ENCODE measurements around the gene ZNF536.

The ZNF536 gene

GRCh38 chr19:30362156-30362754 lies 9.9 kb upstream of the ZNF536 start:
- no peak for TF ChIP-seq CTCF (IDR thresholded peaks at IDR 0.05; ENCODE audit: borderline replicate concordance, insufficient read depth, low read depth, low read length)
- no peak overlapping the region for H3K4me3 ChIP-seq (ENCODE audit: low read depth, low read length)

GRCh38 chr19:30363073-30363472 lies 9.1 kb upstream of the ZNF536 start:
- no peak for TF ChIP-seq CTCF (IDR thresholded peaks at IDR 0.05; ENCODE audit: borderline replicate concordance, insufficient read depth, low read depth, low read length)
- H3K4me3 ChIP-seq (ENCODE audit: low read depth, low read length), result no peak overlapping the region

GRCh38 chr19:30364866-30365800 lies 7.1 kb upstream of the ZNF536 start:
- TF ChIP-seq CTCF (IDR thresholded peaks at IDR 0.05; ENCODE audit: borderline replicate concordance, insufficient read depth, low read depth, low read length), result no peak
- H3K4me3 ChIP-seq (ENCODE audit: low read depth, low read length), result no peak overlapping the region

DNA sequence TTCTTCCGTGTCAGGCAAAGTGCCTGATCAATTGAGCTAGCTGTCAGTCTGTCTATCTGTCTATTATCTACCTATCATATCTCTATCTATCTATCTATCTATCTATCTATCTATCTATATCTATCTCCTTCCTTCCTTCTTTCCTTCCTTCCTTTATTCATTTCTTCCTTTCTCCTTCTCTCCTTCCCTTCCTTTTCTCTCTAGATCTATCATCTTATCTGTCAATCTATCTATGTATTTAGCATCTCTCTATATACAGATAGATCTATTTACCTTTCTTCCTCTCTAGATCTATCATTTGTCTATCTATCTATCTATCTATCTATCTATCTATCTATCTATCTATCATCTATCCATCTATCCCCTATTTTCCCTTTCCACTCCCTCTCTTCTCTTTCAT lies 5.9 kb upstream of the ZNF536 start:
- H3K4me3 ChIP-seq (ENCODE audit: low read depth, low read length), result no peak overlapping the region
- TF ChIP-seq CTCF (IDR thresholded peaks at IDR 0.05; ENCODE audit: borderline replicate concordance, insufficient read depth, low read depth, low read length), result no peak

GRCh38 chr19:30367006-30367405 lies 5.2 kb upstream of the ZNF536 start:
- no peak overlapping the region for H3K4me3 ChIP-seq (ENCODE audit: low read depth, low read length)
- TF ChIP-seq CTCF (IDR thresholded peaks at IDR 0.05; ENCODE audit: borderline replicate concordance, insufficient read depth, low read depth, low read length), result no peak

GRCh38 chr19:30367421-30367820 lies 4.8 kb upstream of the ZNF536 start:
- H3K4me3 ChIP-seq (ENCODE audit: low read depth, low read length), result no peak overlapping the region
- TF ChIP-seq CTCF (IDR thresholded peaks at IDR 0.05; ENCODE audit: borderline replicate concordance, insufficient read depth, low read depth, low read length), result no peak

- no peak for TF ChIP-seq CTCF (IDR thresholded peaks at IDR 0.05; ENCODE audit: borderline replicate concordance, insufficient read depth, low read depth, low read length)
- no peak overlapping the region for H3K4me3 ChIP-seq (ENCODE audit: low read depth, low read length)
Observed at GRCh38 chr19:30369833-30370232, 2.4 kb upstream of the ZNF536 start.
